KG1 (cell line): Measurements from ENCODE around the gene RAPGEF2.
"Not testable (repeated sequence)": the region's sequence is repeated elsewhere in the genome, so short reads cannot be mapped to it uniquely, and the experiment has no call there.

ENCODE experiments used
- DNase-seq: peaks from one replicate; lab custom pipeline; 2025; lab: John Stamatoyannopoulos, UW

The RAPGEF2 gene

GRCh38 chr4:159138436-159138835, 35.6 kb downstream of the RAPGEF2 start:
- DNase-seq: no peak

- DNase-seq: no peak
Measured at GRCh38 chr4:159141193-159141592, 38.3 kb downstream of the RAPGEF2 start.

DNA sequence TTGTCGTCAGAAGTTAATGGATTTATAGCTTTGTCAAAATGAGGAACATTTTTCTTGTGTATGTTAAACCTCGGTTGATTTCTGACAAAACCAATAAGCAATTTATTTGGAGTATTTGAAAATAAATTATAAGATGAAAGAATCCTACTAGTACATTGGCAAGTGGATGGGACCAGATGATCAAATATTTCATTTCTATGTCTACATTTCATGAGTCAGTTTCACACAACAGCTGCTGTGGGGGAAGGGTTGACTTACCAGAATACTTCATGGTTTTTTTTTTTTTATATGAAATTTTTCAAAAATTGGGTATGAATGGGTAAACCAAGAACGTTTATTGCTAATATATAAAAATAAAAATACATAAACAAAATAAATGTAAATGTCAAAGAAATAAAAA, 39.4 kb downstream of the RAPGEF2 start:
- no peak for DNase-seq

- no peak for DNase-seq
Measured at GRCh38 chr4:159142681-159143384, 40.0 kb downstream of the RAPGEF2 start.

DNA sequence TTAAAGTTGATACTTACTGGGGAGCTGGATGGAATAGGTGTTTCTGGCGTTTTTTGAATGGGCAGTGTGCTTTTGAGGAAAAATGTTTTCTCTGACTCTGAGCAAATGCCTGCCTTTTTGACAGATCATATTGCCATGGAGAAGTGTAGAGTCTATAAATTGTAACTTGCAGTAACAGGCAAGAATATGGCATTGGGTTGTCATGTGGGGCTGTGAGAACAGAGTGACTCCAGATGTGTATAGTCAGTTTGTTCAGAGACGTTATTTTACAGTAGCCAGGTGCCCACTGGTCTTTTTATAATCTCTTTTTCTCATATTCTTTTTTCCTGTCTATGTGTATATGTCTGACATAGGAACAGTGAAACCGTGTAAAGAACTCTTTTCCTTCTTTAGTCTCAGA, 40.8 kb downstream of the RAPGEF2 start:
- DNase-seq: no peak

DNA sequence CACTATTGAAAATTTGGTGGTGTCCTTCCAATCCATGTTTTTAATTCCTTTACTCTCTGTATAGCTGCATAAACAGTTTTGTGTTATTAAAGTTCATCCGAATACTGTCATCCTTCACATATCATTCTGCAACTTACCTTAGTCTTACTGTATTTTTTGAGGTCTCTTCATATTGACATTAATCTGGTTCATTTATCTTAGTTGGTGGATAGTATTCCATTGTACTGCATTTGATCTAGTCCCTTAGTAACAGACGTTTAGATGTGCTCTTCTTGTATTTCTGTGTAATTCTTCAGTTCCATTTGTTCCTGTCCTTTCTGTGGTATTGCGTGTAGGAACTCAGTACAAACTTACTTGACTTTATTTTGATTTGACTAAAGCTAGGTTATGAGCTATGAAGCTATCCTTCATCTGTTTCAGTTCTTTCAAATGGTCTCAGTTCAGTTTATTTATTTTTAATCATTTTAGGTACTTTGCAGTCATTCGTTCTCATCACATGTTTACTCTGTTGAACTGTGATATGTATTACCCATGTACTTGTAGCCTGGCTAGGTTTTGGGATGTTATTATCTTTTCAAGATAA, 41.3 kb downstream of the RAPGEF2 start:
- DNase-seq: no peak

- no peak for DNase-seq
Measured at GRCh38 chr4:159145318-159145991, 42.6 kb downstream of the RAPGEF2 start.

GRCh38 chr4:159145992-159146330, 43.1 kb downstream of the RAPGEF2 start:
- no peak for DNase-seq

- no peak for DNase-seq
Measured at GRCh38 chr4:159146488-159146887, 43.6 kb downstream of the RAPGEF2 start.

GRCh38 chr4:159148441-159148840, 45.6 kb downstream of the RAPGEF2 start:
- no peak for DNase-seq

DNA sequence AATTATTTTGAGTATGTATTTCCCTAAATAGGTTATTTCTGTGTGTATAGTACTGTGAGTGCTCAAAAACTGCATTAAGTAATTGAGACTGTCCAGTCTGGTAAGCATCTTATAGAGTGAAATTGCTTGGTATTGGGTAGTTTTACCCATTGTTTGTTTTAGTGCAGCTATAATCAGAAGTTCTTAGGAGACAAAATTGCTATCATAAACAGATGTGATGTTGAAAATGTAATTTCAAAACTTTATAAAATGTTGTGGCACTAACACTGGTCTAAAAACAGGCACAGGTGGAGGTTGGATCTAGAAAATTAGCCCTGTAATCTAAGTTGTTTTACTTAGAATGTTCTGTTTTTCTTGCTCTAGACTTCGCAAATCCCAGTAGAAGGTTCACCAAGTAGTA, 46.8 kb downstream of the RAPGEF2 start:
- no peak for DNase-seq

GRCh38 chr4:159150396-159150795, 47.5 kb downstream of the RAPGEF2 start:
- DNase-seq: no peak

DNA sequence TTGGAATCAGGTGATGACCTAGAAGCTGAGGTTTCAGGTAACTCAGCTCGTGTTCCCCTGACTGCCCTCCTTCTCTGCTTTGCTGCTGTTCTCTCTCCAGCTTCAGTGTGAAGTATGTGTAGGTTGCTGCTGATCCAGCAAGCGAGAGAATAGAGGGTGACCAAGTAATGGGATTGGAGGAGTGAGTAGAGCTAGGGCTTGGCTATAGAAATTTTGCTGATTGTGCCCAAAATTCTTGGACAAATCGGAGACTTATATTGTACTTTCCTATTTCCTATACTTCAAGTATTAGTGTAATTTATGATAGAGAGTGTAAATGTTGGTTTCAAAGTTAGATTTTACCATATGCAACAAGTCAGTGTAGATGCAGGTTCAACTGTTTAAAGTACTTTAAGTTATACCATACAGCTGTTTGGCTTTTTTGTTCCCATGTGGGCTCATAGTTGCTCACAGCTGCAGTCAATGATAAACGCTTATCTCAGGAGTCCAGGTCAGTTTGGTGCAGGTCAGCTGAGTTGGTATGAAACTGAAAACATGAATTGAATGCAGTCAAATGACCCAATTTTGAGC, 48.0 kb downstream of the RAPGEF2 start:
- DNase-seq: no peak

- DNase-seq: no peak
Measured at GRCh38 chr4:159151689-159152088, 48.8 kb downstream of the RAPGEF2 start.

- DNase-seq: no peak
Measured at GRCh38 chr4:159152181-159152580, 49.3 kb downstream of the RAPGEF2 start.

DNA sequence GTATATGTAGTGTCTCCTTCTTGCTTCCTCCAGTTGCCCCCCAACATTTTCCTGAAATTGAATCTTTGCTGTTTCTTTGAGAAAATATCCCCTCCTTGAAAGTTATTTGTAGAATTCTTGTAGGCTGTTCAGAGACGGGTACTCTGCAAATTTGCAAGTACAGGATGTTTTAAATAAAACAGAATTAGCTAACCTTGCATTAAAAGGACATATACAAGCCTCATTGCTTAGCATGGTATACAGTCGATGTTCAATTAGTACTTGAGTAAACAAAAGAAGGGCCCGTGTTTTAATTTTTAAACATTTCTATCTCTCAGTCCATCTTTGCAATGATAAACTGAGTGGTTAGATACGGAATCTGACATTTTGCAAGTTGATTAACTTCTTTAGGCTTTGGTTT, 50.8 kb downstream of the RAPGEF2 start:
- no peak for DNase-seq

- DNase-seq: no peak
Measured at GRCh38 chr4:159155119-159155518, 52.2 kb downstream of the RAPGEF2 start.

- DNase-seq: no peak
Measured at GRCh38 chr4:159158083-159158617, 55.3 kb downstream of the RAPGEF2 start.

- DNase-seq: no peak
Measured at GRCh38 chr4:159158985-159159384, 56.1 kb downstream of the RAPGEF2 start.

GRCh38 chr4:159159611-159160010, 56.7 kb downstream of the RAPGEF2 start:
- no peak for DNase-seq

DNA sequence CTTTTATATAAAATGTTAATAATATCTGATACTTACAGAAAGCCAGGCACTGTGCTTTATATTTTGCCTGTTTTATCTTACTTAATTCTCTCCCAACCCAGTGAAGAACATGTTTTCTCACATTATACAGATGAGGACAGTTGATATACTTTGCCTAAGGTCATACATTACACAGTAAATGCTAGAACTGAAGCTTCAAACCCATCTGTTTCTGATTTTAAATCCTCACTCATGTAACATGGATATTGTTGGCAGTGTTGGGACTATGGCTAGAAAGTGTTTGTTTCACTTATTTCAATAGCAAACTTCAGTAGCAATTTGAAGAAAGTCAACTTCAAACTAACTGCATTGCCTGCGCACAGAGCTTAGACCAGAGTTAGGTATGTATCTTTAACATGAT, 57.4 kb downstream of the RAPGEF2 start:
- DNase-seq: no peak

- not testable (repeated sequence) for DNase-seq
Measured at GRCh38 chr4:159161436-159161835, 58.6 kb downstream of the RAPGEF2 start.

- no peak for DNase-seq
Measured at GRCh38 chr4:159162576-159162975, 59.7 kb downstream of the RAPGEF2 start.
